GM15510 (cell line): ENCODE data around the gene STAP2.
A peak's percentile ranks its signal among the peaks of the same experiment; 100 is the strongest.

Experiments
- POLR2A ChIP-seq: IDR thresholded peaks from 3 replicates; pipeline ENCODE4 v1.6.1; 2011; ENCODE audit warnings: borderline replicate concordance; ENCODE audit not compliant: insufficient read length; ENCODE audit errors: extremely low read depth

STAP2 gene

DNA sequence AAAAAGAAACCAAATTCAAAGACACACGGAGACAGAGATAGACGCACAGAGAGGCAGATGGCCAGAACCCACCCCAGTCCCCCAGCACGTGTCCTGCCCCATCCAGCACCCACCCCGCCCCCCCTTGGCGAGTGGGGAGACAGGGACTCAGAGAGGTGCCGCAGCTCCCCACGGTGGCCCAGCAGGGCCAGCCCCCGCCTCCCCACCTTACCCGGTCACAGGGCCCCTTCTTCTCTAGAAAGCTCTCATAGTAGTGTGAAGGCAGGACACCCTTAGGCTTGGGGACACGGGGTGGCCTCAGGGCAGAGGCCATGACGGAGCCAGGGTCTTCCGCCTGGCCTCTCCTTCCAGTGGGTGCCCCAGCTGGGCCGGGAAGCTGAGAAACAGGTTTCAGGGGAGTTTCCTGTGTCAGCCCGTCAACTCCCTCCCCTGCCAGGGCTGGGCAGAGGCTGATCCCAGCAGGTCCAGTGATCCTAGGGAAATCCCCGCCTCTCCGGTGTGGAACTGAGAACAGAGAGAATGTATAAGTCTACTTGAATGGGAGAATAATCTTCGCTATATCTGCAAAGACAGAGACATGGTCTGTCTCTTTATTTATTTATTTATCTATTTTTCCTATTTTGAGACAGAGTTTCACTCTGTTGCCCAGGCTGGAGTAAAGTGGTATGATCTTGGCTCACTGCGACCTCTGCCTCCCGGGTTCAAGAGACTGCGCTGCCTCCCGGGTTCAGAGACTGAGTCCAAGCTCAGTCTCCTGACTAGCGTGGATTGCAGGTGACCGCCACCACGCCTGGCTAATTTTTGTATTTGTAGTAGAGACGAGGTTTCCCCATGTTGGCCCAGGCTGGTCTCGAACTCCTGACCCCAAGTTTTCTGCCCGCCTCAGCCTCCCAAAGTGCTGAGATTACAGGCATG is at the start of gene STAP2:
Gene STAP2, minus strand, starts transcription at position 387 of the 915 bp plus-strand sequence. Its CDS starts 74 bp downstream, at position 313.
- peak; percentile 33 for TF ChIP-seq POLR2A

DNA sequence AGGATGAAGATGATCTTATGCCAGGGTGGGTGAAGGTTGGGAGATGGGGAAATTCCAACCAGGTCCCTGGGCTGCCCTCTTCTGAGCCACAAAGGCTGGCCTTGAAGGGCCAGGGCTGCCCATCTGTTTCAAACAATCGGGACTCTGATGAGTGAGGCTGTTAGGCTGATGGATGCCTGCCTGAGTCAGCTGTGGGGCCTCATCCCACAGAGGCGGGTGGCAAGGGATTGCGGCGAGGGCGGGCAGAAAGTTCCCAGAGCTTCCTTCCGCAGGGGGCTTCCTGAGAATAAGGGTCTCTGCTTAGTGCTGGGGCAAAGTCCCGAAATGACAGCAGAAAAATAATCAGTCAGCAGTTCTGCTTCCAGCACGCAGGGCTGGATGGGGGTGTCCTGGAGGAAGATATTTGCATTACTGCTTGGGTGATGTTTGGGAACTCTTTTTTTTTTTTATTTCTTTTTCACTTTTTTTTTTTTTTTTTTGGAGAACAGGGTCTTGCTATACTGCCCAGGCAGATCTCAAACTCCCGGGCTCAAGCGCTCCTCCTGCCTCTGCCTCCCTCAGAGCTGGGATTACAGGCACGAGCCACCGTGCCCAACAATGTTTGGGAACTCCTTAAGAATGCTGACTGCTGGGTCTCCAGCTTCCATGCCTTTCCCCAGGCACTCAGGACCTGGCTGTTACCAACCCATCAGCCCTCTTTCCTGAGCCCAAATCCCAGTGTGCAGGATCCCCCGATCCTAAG is 47.6 kb upstream of the STAP2 start:
- TF ChIP-seq POLR2A: no peak

GRCh38 chr19:4385291-4386040 is 46.8 kb upstream of the STAP2 start:
- no peak for TF ChIP-seq POLR2A

- TF ChIP-seq POLR2A: no peak
These were observed 41.7 kb upstream of the STAP2 start for GRCh38 chr19:4380254-4380727.

- no peak for TF ChIP-seq POLR2A
These were observed 41.0 kb upstream of the STAP2 start for GRCh38 chr19:4379383-4380253.

GRCh38 chr19:4378886-4379285 is 40.3 kb upstream of the STAP2 start:
- TF ChIP-seq POLR2A: no peak

DNA sequence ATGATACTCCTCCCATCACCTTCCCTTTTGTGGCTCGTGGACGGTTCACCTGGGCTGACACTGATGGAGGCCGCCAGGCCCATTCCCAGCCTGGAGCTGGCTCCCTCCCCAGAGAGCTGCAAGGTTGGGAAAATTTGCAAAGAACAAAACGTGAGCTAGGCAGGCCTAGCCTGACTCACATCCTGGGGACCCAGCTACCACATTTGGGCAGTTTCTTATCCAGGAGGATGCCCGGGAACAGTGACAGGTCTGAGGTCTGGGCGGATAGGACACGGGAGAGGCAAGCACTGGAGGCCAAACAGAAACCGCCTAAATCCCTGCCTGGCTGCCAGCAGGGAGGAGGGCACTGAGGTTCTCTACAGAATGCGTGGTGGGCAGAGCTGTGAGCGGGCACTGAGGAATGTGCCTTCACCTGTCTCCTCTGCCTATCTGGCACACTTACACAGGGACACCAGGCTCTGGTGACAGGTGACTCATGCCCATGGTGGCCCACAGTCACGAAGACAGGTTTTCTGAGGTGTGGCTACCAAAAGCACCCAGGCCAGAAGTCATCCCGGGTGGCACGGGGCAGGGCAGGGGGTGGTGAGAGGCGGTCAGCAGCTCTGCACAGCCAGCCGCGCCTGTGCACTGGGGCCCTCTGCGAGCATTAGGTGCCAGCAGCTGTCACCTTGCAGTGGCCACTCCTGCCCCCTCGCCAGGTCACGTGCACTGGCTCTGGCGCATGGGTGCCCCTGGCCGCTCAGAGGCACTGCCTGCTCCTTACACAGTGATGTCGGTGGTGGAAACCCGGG is 38.6 kb upstream of the STAP2 start:
- no peak for TF ChIP-seq POLR2A

- TF ChIP-seq POLR2A: no peak
These were observed 38.0 kb upstream of the STAP2 start for GRCh38 chr19:4376671-4376990.

GRCh38 chr19:4376028-4376670 is 37.5 kb upstream of the STAP2 start:
- no peak for TF ChIP-seq POLR2A

DNA sequence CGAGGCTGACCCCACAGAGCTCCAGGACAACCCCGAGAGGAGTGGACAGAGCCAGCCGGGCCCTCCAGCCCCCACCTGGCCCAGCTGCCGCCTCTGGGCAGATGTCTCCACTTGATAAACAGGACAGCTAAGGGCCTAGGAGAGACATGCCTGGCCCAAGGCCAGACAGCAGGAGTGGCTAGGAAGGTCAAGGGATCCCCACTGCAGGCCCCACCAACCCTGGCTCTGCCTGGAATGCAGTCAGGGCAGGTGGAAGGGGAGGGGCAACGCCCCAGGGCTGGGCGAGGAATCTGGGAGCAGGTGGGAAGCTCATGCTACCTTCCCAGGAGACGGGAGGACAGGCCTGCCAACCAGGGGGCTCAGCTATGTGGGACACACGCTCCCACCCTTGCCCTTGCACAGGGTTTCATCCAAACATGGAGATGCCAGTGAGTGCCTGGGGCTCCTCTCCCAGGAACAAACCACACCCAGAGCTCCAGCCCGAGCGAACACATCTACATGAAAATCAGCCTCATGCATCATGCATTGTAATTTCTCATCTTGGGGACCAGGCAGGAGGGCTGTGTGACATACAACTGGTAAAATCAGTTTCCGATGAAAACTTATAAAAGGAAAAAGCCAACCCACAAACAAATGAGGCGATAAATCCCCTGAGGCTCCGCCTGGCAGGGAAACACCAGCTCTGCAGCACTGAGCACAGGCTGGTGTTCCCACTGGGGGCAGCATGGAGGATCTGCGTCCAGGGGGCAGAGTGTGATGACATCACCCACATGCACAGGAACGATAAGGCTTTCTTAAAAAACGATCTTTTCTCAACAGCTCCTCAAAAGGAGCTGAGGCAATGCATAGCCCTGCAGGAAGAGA is 36.8 kb upstream of the STAP2 start:
- TF ChIP-seq POLR2A: no peak

- no peak for TF ChIP-seq POLR2A
These were observed 36.0 kb upstream of the STAP2 start for GRCh38 chr19:4374498-4375163.
